ENCODE data around the gene MED23. TPM values are rescaled to one million over a fixed set of nuclear protein-coding genes. Genes with fewer than 3 reads are reported as not detected.

Gene MED23
- total RNA-seq, 1 donor = 34.7 TPM

- TF ChIP-seq CTCF (IDR thresholded peaks at IDR 0.05; ENCODE audit: insufficient read depth, low read length) = no peak
- no peak overlapping the region for H3K4me3 ChIP-seq (ENCODE audit: low read depth, low read length)
- DNase-seq (ENCODE audit: low read depth) = no peak
Observed at GRCh38 chr6:131651782-131652181, 23.7 kb upstream of the MED23 start.

DNA sequence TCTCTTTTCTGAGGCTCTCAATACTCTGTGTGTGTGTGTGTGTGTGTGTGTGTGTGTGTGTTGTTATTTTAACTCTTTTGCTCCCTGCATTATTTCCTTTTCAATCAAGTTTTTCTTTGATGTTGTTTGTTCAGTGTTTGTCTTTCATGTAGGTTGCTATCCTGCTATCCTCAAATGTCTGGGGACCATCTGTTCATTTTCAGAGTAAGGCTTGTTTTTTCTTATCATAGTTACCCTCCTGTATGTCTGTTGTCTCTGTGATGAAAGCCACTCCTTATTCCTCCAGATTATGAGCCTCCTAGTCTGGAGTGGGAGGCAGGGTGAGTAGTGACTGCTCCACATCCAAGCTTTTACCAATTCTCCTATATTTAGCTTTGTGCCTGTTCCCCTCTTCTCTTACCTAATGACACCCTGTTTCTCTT lies 18.2 kb upstream of the MED23 start:
- H3K4me3 ChIP-seq (ENCODE audit: low read depth, low read length) = no peak overlapping the region
- TF ChIP-seq CTCF (IDR thresholded peaks at IDR 0.05; ENCODE audit: insufficient read depth, low read length) = no peak
- no peak for DNase-seq (ENCODE audit: low read depth)

DNA sequence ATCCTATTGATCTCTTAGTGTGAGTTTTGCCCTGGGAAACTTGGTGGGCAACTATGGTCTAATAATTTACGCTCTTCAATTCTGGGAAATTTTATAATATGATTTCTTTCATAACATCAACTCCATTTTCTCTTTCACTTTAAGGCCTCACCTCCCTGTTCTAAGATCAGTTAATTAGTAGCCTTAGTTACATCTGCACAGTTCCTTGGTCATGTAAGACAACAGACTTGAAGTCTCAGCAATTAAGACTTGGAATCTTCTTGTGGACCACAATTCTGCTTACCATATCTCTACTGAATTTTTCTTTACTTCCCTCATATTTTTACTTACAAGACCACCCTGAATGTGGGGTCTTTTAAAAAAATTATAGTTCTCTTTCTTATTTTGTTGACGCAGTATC lies 17.8 kb upstream of the MED23 start:
- TF ChIP-seq CTCF (IDR thresholded peaks at IDR 0.05; ENCODE audit: insufficient read depth, low read length) = no peak
- no peak for DNase-seq (ENCODE audit: low read depth)

DNA sequence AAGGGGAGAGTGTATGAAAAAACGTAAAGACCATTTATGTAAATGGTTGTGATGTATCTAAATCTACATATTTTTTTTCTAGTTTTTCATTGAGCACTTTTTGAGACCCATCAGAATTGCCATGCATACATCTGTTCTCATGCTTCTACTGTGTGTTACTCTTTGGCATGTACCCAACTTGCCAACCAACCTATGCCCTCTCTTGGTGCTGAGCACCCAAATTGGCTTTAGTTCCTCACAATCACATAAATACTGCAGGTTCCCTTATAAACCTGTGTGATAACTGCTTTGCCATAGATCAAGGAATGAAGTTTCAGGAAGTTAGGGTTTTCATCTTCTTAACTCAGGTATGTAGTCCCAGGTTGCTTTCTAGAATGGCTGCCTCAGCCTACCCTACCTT lies 16.9 kb upstream of the MED23 start:
- H3K4me3 ChIP-seq (ENCODE audit: low read depth, low read length) = no peak overlapping the region
- TF ChIP-seq CTCF (IDR thresholded peaks at IDR 0.05; ENCODE audit: insufficient read depth, low read length) = no peak
- DNase-seq (ENCODE audit: low read depth) = no peak

More for the DNA sequence above, 17.8 kb upstream of the MED23 start:
- H3K4me3 ChIP-seq (ENCODE audit: low read depth, low read length) = no peak overlapping the region

DNA sequence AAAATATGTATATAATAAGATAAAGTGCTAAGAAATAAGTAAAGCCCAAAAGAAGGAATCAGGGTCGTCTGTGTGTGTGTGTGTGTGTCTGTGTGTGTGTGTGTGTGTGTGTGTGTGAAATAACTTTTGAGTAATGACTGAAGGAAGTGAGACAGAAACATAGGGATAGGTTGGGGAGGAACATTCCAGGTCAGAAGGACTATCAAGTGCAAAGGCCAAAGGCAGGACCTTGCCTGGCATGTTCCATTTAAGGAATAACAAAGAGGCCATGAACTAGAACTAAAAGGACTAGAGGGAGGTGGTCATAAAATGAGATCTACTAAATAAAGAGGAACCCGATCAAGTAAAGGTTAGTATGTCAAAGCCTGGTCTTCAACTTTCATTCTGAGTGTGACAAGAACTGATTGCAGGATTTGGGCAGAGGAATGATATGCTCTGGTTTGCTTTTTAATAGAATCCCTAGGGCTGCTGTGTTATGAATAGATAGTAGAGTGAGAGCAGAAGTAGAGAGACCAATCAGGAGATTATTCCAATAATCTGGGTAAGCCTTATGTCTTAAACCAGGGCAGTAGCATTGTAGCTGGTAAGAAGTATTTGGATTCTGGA lies 15.9 kb upstream of the MED23 start:
- no peak for TF ChIP-seq CTCF (IDR thresholded peaks at IDR 0.05; ENCODE audit: insufficient read depth, low read length)
- no peak for DNase-seq (ENCODE audit: low read depth)

GRCh38 chr6:131642987-131643611 lies 15.1 kb upstream of the MED23 start:
- TF ChIP-seq CTCF (IDR thresholded peaks at IDR 0.05; ENCODE audit: insufficient read depth, low read length) = no peak
- DNase-seq (ENCODE audit: low read depth) = no peak
- H3K4me3 ChIP-seq (ENCODE audit: low read depth, low read length) = no peak overlapping the region

More for the DNA sequence above, 15.9 kb upstream of the MED23 start:
- no peak overlapping the region for H3K4me3 ChIP-seq (ENCODE audit: low read depth, low read length)
